ENCODE measurements around the gene LCE5A.

The LCE5A gene

GRCh38 chr1:152515434-152515783 lies 4.8 kb downstream of the LCE5A start:
- no peak for TF ChIP-seq EZH2 (IDR thresholded peaks at IDR 0.05; ENCODE audit: borderline replicate concordance, low read depth, low read length, severe bottlenecking)
- TF ChIP-seq, protein P1, sequence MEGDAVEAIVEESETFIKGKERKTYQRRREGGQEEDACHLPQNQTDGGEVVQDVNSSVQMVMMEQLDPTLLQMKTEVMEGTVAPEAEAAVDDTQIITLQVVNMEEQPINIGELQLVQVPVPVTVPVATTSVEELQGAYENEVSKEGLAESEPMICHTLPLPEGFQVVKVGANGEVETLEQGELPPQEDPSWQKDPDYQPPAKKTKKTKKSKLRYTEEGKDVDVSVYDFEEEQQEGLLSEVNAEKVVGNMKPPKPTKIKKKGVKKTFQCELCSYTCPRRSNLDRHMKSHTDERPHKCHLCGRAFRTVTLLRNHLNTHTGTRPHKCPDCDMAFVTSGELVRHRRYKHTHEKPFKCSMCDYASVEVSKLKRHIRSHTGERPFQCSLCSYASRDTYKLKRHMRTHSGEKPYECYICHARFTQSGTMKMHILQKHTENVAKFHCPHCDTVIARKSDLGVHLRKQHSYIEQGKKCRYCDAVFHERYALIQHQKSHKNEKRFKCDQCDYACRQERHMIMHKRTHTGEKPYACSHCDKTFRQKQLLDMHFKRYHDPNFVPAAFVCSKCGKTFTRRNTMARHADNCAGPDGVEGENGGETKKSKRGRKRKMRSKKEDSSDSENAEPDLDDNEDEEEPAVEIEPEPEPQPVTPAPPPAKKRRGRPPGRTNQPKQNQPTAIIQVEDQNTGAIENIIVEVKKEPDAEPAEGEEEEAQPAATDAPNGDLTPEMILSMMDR (IDR thresholded peaks at IDR 0.05; ENCODE audit: borderline replicate concordance, extremely low read depth, low read length, poor library complexity, severe bottlenecking), result no peak
- Histone ChIP-seq H4K20me1 (ENCODE audit: insufficient read depth, low read length) (no peaks in the 10 kb centered on the region), H3K9ac (ENCODE audit: low read depth, low read length) (no peak overlapping the region), H3K4me2 (ENCODE audit: insufficient read depth, low read length) (no peak overlapping the region), H3K27me3 (ENCODE audit: insufficient read depth, low read length, poor library complexity) (peaks cover 16% of the 10 kb centered on the region), H3K27ac (ENCODE audit: low read length) (no peak overlapping the region), H2AFZ (ENCODE audit: low read depth, low read length) (no peak overlapping the region), H3K4me1 (ENCODE audit: insufficient read depth, low read length) (no peaks in the 10 kb centered on the region), H3K9me3 (ENCODE audit: insufficient read depth, low read length, severe bottlenecking) (no peaks in the 10 kb centered on the region), H3K4me3 (ENCODE audit: low read depth in 1 of 2, low read length in 2 of 2) (no peak overlapping the region), H3K36me3 (ENCODE audit: insufficient read depth, low read length) (no peaks in the 10 kb centered on the region), H3K79me2 (ENCODE audit: insufficient read depth, low read length) (no peaks in the 10 kb centered on the region)
- DNase-seq, result no peak
- ATAC-seq (ENCODE audit: insufficient read depth, low read depth), result no peak

DNA sequence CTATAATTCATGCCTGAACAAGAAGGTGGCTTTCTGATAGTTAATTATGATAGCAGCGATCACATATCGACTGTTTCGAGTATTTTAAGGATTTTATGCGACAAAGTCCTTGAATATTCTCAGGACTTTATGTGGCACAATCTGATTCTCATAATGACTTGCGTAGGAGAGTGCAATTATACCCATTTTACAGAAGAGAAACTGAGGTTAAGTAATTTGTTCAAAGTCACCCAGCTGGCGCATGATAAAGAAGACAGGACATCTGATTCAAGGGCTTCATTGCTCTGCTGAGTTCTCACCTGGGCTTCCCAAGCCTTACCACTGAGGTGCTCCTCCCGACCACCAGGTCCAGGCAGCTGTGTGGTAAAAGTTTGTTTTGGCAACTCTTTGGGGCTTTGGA lies 5.5 kb downstream of the LCE5A start:
- Histone ChIP-seq H3K36me3 (ENCODE audit: insufficient read depth, low read length) (no peaks in the 10 kb centered on the region), H3K27me3 (ENCODE audit: insufficient read depth, low read length, poor library complexity) (peaks cover 22% of the 10 kb centered on the region), H3K9me3 (ENCODE audit: insufficient read depth, low read length, severe bottlenecking) (no peaks in the 10 kb centered on the region), H3K9ac (ENCODE audit: low read depth, low read length) (no peak overlapping the region), H3K4me3 (ENCODE audit: low read depth in 1 of 2, low read length in 2 of 2) (no peak overlapping the region), H3K4me2 (ENCODE audit: insufficient read depth, low read length) (no peak overlapping the region), H3K4me1 (ENCODE audit: insufficient read depth, low read length) (no peaks in the 10 kb centered on the region), H3K27ac (ENCODE audit: low read length) (no peak overlapping the region), H4K20me1 (ENCODE audit: insufficient read depth, low read length) (no peaks in the 10 kb centered on the region), H3K79me2 (ENCODE audit: insufficient read depth, low read length) (no peaks in the 10 kb centered on the region), H2AFZ (ENCODE audit: low read depth, low read length) (no peak overlapping the region)
- no peak for DNase-seq
- no peak for ATAC-seq (ENCODE audit: insufficient read depth, low read depth)
- no peak for TF ChIP-seq EZH2 (IDR thresholded peaks at IDR 0.05; ENCODE audit: borderline replicate concordance, low read depth, low read length, severe bottlenecking)
- TF ChIP-seq, protein P1 (IDR thresholded peaks at IDR 0.05; ENCODE audit: borderline replicate concordance, extremely low read depth, low read length, poor library complexity, severe bottlenecking), result no peak

DNA sequence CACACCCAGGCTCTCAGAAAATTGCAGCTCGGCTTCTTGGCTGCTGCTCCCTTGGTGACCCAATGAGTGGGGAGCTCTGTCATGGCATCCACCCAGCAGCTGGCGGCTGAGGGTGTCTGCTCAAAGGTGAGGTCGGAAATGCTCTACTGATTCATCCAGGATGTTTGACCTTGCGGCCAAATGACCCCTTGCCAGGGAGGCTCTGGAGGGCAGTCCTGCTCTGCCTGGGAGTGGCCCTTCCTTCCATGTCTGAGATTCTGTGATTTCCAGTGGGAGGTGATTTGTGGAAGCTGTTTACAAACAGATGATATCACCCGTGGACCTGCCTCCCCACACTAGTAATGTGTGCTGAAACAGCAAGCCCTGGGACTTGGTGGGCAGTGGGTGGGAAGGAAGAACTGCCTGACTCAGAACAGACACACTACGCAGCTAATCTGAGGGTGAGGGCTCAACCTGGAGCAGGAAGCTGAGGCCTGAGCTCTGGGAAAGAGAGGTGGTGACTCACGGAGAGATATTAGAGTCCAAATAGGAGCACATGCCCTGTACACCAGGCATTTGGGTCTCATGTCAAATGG lies 6.7 kb downstream of the LCE5A start:
- ATAC-seq (ENCODE audit: insufficient read depth, low read depth), result no peak
- no peak for DNase-seq
- H3K9me3 ChIP-seq (ENCODE audit: insufficient read depth, low read length, severe bottlenecking), result no peaks in the 10 kb centered on the region
- peaks cover 26% of the 10 kb centered on the region for H3K27me3 ChIP-seq (ENCODE audit: insufficient read depth, low read length, poor library complexity)
- no peak overlapping the region for H2AFZ ChIP-seq (ENCODE audit: low read depth, low read length)
- no peaks in the 10 kb centered on the region for H3K4me1 ChIP-seq (ENCODE audit: insufficient read depth, low read length)
- H3K27ac ChIP-seq (ENCODE audit: low read length), result no peak overlapping the region
- H3K4me2 ChIP-seq (ENCODE audit: insufficient read depth, low read length), result no peak overlapping the region
- H3K79me2 ChIP-seq (ENCODE audit: insufficient read depth, low read length), result no peaks in the 10 kb centered on the region
- H3K36me3 ChIP-seq (ENCODE audit: insufficient read depth, low read length), result no peaks in the 10 kb centered on the region
- TF ChIP-seq EZH2 (IDR thresholded peaks at IDR 0.05; ENCODE audit: borderline replicate concordance, low read depth, low read length, severe bottlenecking), result no peak
- TF ChIP-seq, protein P1 (IDR thresholded peaks at IDR 0.05; ENCODE audit: borderline replicate concordance, extremely low read depth, low read length, poor library complexity, severe bottlenecking), result no peak
- H3K9ac ChIP-seq (ENCODE audit: low read depth, low read length), result no peak overlapping the region
- H4K20me1 ChIP-seq (ENCODE audit: insufficient read depth, low read length), result no peaks in the 10 kb centered on the region
- H3K4me3 ChIP-seq (ENCODE audit: low read depth in 1 of 2, low read length in 2 of 2), result no peak overlapping the region

DNA sequence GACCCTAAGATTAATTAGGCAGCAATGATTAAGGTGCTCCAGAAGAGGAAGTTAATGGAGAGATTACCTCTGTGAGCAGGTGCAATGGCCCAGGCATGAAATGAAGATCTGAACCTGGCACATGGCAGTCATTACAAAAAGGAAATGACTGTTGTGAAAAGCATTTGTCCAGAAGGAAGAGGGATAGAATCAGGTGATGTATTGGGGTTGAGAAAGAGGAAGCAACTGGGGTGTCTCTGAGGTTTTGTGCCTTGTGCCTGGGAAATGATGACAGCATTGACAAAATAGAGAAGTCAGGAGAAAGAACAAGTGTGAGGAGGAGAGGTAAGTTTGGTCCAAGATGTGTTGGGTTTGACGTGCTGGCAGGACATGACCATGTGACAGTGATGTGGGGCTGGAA lies 9.2 kb downstream of the LCE5A start:
- no peak for ATAC-seq (ENCODE audit: insufficient read depth, low read depth)
- Histone ChIP-seq H3K79me2 (ENCODE audit: insufficient read depth, low read length) (no peaks in the 10 kb centered on the region), H3K9ac (ENCODE audit: low read depth, low read length) (no peak overlapping the region), H3K27me3 (ENCODE audit: insufficient read depth, low read length, poor library complexity) (peaks cover 26% of the 10 kb centered on the region), H4K20me1 (ENCODE audit: insufficient read depth, low read length) (no peaks in the 10 kb centered on the region), H3K27ac (ENCODE audit: low read length) (no peak overlapping the region), H3K4me3 (ENCODE audit: low read depth in 1 of 2, low read length in 2 of 2) (no peak overlapping the region), H3K9me3 (ENCODE audit: insufficient read depth, low read length, severe bottlenecking) (no peaks in the 10 kb centered on the region), H3K4me1 (ENCODE audit: insufficient read depth, low read length) (no peaks in the 10 kb centered on the region), H3K36me3 (ENCODE audit: insufficient read depth, low read length) (no peaks in the 10 kb centered on the region), H2AFZ (ENCODE audit: low read depth, low read length) (no peak overlapping the region), H3K4me2 (ENCODE audit: insufficient read depth, low read length) (no peak overlapping the region)
- DNase-seq, result no peak
- TF ChIP-seq, protein P1 (IDR thresholded peaks at IDR 0.05; ENCODE audit: borderline replicate concordance, extremely low read depth, low read length, poor library complexity, severe bottlenecking), result no peak
- no peak for TF ChIP-seq EZH2 (IDR thresholded peaks at IDR 0.05; ENCODE audit: borderline replicate concordance, low read depth, low read length, severe bottlenecking)
